ENCODE results near the gene EHMT2. TPM values are rescaled to one million over a fixed set of nuclear protein-coding genes. Genes with fewer than 3 reads are reported as not detected.

EHMT2 gene
- total and polyA plus RNA-seq, 2 of the 13 experiments (the other 11 are each of a cell fraction or from before 2014, with no cell fraction given) = 55.2 to 69.2 TPM

- TF ChIP-seq ZNF280D (CRISPR knock-in tag; IDR thresholded peaks at IDR 0.05) (no peak), JUNB (CRISPR knock-in tag; IDR thresholded peaks at IDR 0.05; ENCODE audit: borderline replicate concordance) (no peak), YEATS2 (CRISPR knock-in tag; IDR thresholded peaks at IDR 0.05; ENCODE audit: borderline replicate concordance) (peak; percentile 93), PITX1 (CRISPR knock-in tag; IDR thresholded peaks at IDR 0.05) (peak; percentile 82), MED13 (CRISPR knock-in tag; IDR thresholded peaks at IDR 0.05) (peak; percentile 66; the same call in 1 of the 2 replicates), RFX3 (CRISPR knock-in tag; IDR thresholded peaks at IDR 0.05) (no peak), ZNF644 (CRISPR knock-in tag; IDR thresholded peaks at IDR 0.05; ENCODE audit: low read depth) (no peak; the same call in 1 of the 2 replicates), ZNF616 (CRISPR knock-in tag; IDR thresholded peaks at IDR 0.05; ENCODE audit: low read depth) (no peak), NR2F6 (IDR thresholded peaks at IDR 0.05) (peak; percentile 60), NR2F6 (CRISPR knock-in tag; IDR thresholded peaks at IDR 0.05) (peak; percentile 75), NCOA1 (CRISPR knock-in tag; IDR thresholded peaks at IDR 0.05) (peak; percentile 89; the same call in 1 of the 2 replicates), ZMYM2 (CRISPR knock-in tag; IDR thresholded peaks at IDR 0.05) (no peak), ZNF766 (CRISPR knock-in tag; IDR thresholded peaks at IDR 0.05; ENCODE audit: borderline replicate concordance) (peak; percentile 89), ETV6 (CRISPR knock-in tag; conservative IDR thresholded peaks at IDR 0.05) (peak; percentile 85), ZNF619 (CRISPR knock-in tag; IDR thresholded peaks at IDR 0.05) (peak; percentile 89), ZNF773 (CRISPR knock-in tag; IDR thresholded peaks at IDR 0.05; ENCODE audit: borderline replicate concordance) (no peak; the same call in 1 of the 2 replicates), ZNF607 (CRISPR knock-in tag; IDR thresholded peaks at IDR 0.05; ENCODE audit: borderline replicate concordance) (peak; percentile 98), U2AF1 (optimal IDR thresholded peaks at IDR 0.05; ENCODE audit: low read depth, low read length) (peak; percentile 90)
- TF ChIP-seq, protein P1, sequence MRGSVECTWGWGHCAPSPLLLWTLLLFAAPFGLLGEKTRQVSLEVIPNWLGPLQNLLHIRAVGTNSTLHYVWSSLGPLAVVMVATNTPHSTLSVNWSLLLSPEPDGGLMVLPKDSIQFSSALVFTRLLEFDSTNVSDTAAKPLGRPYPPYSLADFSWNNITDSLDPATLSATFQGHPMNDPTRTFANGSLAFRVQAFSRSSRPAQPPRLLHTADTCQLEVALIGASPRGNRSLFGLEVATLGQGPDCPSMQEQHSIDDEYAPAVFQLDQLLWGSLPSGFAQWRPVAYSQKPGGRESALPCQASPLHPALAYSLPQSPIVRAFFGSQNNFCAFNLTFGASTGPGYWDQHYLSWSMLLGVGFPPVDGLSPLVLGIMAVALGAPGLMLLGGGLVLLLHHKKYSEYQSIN (CRISPR knock-in tag; IDR thresholded peaks at IDR 0.05; ENCODE audit: borderline replicate concordance) = no peak
- TF ChIP-seq, protein P2, sequence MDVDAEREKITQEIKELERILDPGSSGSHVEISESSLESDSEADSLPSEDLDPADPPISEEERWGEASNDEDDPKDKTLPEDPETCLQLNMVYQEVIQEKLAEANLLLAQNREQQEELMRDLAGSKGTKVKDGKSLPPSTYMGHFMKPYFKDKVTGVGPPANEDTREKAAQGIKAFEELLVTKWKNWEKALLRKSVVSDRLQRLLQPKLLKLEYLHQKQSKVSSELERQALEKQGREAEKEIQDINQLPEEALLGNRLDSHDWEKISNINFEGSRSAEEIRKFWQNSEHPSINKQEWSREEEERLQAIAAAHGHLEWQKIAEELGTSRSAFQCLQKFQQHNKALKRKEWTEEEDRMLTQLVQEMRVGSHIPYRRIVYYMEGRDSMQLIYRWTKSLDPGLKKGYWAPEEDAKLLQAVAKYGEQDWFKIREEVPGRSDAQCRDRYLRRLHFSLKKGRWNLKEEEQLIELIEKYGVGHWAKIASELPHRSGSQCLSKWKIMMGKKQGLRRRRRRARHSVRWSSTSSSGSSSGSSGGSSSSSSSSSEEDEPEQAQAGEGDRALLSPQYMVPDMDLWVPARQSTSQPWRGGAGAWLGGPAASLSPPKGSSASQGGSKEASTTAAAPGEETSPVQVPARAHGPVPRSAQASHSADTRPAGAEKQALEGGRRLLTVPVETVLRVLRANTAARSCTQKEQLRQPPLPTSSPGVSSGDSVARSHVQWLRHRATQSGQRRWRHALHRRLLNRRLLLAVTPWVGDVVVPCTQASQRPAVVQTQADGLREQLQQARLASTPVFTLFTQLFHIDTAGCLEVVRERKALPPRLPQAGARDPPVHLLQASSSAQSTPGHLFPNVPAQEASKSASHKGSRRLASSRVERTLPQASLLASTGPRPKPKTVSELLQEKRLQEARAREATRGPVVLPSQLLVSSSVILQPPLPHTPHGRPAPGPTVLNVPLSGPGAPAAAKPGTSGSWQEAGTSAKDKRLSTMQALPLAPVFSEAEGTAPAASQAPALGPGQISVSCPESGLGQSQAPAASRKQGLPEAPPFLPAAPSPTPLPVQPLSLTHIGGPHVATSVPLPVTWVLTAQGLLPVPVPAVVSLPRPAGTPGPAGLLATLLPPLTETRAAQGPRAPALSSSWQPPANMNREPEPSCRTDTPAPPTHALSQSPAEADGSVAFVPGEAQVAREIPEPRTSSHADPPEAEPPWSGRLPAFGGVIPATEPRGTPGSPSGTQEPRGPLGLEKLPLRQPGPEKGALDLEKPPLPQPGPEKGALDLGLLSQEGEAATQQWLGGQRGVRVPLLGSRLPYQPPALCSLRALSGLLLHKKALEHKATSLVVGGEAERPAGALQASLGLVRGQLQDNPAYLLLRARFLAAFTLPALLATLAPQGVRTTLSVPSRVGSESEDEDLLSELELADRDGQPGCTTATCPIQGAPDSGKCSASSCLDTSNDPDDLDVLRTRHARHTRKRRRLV (CRISPR knock-in tag; IDR thresholded peaks at IDR 0.05) = 0 out of 2 replicates have a peak, but pooled peaks have one; percentile 59
Measured at GRCh38 chr6:31862344-31863235, 34.9 kb downstream of the EHMT2 start, which contains the start of gene NEU1 (continued).

Measured in HepG2 (cell line).